ELR (cell line): ENCODE measurements around the gene NR1I3.
"Not testable (repeated sequence)": the region's sequence is repeated elsewhere in the genome, so short reads cannot be mapped to it uniquely, and the experiment has no call there.

Experiments used
- DNase-seq: peaks from one replicate; pipeline ENCODE4 v3.0.0-alpha.2; 2015; ENCODE audit warnings: low read depth

The NR1I3 gene

DNA sequence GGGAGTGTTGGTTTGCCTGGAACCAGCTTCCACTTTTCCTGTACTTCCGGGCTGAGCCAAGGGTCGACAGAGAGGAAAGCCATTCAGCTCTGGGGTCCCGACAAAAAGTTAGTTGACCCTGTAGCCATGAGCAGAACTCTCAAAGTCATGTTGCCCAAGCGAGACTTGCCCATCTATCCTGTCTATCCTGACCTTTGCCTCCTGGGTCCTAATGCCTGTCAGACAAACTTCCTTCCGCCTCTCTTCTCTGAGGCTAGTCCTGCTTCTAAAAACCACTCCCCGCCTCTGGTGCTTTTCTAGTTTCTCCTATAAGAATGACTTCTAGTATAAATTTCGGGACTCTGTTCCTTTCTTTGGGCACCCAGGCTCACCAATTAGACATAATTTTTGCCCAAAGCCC, 12.8 kb upstream of the NR1I3 start:
- DNase-seq: no peak

DNA sequence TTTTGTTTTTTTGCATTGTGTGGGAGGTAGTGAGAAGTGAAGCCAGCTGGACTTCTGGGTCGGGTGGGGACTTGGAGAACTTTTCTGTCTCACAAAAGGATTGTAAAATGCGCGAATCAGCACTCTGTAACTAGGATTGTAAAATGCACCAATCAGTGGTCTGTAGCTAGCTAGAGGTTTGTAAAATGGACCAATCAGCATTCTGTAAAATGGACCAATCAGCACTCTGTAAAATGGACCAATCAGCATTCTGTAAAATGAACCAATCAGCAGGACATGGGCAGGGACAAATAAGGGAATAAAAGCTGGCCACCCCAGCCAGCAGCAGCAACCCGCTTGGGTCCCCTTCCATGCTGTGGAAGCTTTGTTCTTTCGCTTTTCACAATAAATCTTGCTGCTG, 12.1 kb upstream of the NR1I3 start:
- not testable (repeated sequence) for DNase-seq

DNA sequence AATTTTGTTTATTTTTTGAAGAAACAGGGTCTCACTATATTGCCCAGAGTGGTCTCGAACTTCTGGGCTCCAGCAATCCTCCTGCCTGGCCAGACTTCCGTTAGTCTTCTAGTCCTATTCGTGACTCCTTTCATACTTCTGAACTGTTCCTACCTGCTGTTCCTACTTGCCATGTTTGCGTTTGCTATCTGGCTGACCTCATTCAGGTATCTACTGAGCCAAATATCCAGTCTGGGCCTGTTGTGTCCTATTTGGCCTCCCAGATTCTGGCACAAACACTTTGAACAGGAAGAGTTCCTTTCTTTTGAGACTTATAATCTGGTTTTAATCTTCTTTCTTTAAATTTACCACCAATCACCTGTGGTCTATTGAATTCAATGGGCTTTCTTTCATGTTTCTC, 6.9 kb upstream of the NR1I3 start:
- DNase-seq: no peak

DNA sequence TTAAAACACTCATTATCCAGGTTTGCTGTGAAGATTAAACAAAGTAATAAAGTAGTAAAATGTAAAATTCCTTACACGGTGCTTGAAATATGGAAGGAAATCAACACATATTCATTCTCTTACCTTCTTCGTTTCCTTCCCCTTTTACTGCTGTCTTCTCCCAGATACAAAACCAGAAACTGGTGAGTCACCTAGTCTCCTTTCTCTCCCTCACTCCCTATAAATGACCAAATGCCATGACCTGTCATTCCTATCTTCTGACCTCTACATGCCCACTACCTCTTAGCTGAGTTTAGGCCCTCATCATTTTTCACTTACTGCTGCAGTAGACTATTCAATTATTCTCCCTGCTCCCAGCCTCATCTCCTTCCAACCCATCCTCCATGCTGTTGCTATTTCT, 4.3 kb upstream of the NR1I3 start:
- DNase-seq: peak; percentile 62

DNA sequence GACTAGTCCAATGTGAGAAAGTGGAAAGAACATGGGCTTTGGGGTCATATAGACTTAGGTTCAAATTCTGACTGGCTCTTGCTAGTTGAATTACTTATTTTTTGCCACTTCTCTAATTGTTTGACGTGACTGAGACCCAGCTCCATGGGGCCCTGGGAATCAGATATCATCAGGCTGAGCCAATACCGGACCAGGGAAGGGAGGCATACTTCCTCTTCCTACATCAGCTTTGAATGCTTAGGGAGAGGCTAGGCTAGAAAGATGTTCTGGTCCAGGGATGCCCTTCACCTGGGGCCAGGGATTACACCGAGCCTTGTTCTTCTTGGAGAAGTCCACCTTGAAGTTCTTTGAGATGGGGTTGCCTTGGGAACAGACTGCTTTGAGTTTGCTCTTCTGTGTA, 3.7 kb upstream of the NR1I3 start:
- DNase-seq: no peak

DNA sequence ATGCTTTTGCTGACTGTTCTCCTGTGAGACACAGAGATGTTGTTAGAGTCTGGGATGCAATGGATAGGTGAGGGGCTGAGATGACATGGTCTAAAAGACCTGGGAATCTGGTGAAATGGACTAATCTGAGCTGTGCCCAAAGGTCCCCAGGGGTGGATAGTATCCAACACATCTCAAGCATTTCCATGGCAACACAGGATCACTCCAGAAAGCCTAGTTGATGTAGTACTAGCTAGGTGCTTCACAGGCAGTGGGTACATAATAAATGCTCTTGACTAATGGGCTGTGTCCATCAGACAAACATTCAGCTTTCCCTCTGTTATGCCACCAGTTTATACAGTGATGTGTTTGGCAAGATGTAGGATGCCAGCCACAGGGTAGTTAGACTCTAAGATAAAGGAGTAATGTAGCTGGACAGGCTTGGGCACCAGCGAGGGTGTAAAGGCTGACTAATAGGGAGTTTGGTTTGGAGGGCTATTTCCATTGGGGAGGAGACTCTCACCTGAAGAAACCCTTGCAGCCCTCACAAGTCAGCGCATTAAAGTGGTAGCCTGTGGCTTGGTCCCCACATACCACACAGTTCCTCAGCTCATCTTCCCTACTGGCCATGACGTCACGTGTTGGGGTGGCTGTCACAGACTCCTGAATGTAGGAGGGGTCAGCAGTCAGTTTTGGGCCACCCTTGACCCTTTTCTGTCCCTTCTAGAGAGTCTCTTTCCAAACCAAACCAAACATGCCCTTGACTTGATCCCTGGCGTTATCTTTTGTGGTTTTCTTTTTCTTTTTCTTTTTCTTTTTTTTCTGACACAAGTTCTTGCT, 1.8 kb downstream of the NR1I3 start:
- no peak for DNase-seq

DNA sequence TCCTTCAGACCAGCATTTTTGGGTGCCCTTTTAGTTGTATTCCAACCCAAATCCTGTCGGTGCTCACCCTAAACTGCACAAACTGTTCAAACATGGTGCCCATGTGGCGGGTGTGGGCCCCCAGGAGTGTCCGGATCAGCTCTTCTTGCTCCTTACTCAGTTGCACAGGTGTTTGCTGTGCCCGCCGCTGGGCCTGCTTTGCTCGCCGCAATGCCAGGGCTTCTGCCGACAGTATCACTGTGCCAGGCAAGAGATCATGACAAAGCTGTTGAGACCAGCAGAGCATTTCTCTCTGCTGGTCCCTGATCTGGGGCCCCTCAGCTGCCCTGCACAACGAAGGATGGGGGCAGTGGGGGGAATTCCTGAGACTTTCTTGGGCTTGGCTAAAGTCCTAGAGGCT, 4.9 kb downstream of the NR1I3 start:
- DNase-seq: no peak

DNA sequence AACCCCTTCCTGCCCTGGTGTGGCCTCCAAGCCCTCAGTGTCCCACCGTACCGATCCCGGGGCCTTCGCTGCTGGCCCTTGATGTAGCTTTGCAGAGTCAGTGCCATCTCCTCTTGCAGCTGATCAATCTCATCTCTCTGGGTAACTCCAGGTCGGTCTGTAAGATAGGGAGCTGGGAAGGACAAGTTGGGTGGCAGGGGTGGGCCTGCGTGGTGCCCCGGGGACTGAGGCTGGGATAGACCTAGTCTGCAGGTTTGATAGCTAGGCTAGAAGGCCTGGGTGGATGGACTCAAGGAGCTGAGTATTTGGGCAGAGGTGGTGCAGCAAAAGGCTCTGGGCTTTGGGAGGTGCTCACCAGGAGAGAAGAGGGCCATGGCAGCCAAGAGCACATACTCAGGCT, 7.2 kb downstream of the NR1I3 start:
- no peak for DNase-seq

DNA sequence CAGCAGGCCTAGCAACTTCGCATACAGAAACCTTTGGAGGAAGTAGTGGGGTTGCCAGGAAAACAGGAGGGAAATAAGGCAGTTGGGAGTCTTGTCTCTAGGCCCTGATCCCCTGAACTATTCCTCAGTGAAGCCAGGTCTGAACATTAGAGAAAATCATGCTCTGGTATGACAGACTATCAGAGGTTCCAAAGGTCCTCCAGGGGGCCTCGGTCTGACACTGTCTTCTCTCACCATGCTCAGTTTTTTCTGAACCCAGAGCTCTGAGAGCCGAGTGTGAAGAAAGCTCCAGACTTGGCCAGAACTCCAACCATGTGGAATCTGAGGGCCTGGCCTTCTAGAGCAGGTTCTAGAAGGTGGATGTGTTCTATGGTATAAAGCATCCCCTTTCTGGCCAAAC, 8.1 kb downstream of the NR1I3 start:
- DNase-seq: peak; percentile 43

DNA sequence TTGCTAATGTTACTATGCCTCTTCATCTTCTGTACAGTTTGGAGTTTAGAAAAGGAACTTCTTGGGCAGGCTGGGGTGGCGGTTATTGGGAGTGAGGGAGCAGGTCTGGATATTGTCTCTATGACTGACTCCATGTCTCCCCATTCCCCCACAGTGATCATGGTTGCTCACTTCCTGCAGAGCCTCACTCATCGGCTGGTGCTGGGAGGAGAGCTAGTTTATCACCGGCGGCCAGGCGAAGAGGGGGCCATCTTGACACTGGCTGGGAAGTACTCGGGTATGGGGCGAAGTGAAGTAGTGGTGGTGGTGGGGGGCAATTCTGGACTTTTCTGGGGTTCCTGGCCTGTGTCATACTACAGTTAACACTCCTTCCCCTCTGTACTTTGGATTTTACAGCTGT, 10.0 kb downstream of the NR1I3 start:
- DNase-seq: peak; percentile 30

DNA sequence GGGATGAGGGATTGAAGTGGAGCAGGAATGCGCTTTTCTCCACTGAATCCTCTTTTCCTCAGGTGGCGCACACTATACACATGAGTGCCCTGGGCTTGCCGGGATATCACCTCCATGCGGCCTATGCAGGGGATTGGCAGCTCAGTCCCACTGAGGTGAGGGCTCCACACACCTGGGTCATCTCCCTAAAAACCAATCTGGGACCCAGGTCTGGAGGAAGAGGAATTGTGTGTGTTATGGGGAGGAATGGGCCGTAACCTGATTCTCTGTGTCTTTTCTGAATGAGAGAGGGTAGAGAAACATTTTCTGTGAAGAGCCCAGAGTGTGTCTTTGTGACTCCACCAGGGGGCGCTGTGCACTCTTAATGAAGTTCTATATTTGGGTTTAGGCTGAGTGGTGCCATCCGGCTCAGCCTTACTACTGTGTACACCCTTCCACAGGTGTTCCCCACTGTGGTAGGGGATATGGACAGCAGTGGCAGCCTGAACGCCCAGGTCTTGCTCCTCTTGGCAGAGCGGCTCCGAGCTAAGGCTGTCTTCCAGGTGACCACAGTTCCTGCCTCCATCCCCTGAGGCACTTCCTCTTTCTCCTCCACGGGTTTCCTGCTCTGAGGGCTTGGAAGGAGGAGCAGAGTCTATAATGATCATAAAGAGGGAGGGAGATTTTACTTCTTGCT, 10.7 kb downstream of the NR1I3 start:
- DNase-seq: peak; percentile 84

DNA sequence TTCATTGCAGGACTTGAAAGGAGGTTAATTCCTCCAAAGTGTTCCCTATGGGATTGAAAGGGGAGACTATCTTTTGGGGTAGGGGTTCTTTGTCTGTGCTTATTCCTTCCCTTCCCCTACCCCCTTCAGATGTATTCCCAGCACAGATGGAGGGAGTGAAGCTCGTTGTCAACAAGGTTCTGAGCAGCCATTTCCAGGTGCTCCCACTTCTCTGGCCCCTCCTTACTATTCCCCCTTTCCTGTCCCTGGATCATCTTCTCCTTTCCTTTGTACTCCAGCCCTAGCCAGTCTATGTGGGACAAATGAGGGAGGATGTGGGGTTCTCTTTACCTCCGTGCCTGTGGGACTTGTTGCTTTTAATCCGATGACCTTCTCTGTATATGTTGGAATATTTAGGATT, 11.2 kb downstream of the NR1I3 start:
- DNase-seq: peak; percentile 20

DNA sequence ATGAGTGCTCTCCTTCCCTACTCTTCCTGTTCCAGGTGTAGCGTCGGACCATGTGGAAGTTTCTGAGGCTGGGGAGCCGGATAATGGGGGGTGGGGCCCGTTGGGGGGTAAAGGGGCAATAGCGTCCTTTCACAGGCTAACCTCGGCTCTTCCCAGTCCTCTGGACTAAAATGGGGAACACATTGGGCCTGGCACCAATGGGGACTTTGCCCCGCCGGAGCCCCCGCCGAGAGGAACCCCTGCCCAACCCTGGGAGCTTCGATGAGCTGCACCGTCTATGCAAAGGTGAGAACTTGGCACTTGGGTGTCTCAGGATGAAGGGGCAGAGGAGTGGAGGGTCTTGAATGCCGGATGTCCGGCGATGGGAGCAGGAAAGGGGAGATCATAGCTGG, 11.7 kb downstream of the NR1I3 start:
- peak; percentile 23 for DNase-seq

DNA sequence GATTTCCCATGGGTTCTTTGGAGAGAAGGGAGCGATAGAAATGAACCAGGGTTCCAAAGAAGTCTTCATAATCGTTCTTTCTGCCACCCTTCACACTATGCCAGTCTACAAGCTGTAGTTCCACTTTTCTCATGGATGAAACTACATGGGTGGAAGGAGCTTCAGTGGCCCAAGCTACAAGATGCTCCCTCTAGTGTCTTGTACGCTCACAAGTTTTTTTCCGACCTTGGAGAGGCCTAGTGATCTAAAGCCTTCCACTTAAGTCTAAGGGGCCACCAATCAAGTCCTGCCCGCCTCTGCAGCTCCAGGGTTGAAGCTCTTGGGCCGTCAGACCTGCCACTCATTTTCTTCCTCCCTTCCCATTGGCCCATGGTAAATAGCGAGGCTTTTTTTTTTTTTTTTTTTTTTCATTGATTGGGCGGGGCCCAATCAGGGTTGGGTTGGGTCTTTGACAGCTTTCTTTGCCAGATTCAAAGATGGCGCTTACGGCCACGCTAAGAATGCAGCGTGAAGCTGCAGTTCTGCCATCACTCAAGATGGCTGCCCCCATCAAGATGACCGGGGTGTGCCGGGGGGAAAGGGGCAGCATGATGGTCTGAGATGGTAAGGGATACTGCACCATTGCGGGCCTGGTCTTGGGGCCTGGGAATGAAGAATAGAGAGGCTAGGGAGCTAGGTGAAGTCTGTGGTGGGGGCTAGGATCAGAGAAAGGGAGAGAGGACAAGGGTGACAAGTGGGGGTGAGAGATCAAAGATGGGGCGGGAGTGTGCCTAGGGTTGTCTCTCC, 12.3 kb downstream of the NR1I3 start, which contains the start of gene TOMM40L:
Gene TOMM40L, plus strand, starts transcription at position 527 of the 786 bp plus-strand sequence. CDS start 430 bp downstream, outside the sequence.
- DNase-seq: peak; percentile 100

DNA sequence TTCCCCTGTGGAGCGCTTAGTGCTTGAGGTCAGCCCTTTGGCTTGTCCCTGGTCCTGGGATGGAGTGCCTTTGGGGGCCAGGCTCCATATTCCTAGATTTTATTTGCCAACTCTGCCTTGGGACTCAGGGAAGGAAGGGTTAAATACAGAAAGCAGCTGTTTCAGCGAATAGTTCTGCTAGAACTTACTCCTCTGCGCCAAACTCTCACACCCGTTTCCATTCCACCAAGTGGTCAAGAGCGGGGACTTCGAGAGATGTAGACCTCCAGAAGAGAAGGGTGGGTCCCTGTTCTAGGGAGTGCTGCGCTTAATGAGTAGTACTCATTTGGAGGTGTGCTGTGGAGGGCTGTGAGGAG, 12.8 kb downstream of the NR1I3 start:
- no peak for DNase-seq

DNA sequence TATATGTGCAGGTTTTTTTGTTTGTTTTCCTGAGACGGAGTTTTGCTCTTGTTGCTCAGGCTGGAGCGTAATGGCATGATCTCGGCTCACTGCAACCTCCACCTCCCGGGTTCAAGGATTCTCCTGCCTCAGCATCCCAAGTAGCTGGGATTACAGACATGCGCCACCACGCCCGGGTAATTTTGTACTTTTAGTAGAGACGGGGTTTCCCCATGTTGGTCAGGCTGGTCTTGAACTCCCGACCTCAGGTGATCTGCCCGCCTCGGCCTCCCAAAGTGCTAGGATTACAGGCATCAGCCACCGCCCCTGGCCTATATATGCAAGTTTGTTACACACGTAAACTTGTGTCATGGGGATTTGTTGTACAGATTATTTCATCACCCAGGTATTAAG, 13.3 kb downstream of the NR1I3 start:
- DNase-seq: not testable (repeated sequence)

DNA sequence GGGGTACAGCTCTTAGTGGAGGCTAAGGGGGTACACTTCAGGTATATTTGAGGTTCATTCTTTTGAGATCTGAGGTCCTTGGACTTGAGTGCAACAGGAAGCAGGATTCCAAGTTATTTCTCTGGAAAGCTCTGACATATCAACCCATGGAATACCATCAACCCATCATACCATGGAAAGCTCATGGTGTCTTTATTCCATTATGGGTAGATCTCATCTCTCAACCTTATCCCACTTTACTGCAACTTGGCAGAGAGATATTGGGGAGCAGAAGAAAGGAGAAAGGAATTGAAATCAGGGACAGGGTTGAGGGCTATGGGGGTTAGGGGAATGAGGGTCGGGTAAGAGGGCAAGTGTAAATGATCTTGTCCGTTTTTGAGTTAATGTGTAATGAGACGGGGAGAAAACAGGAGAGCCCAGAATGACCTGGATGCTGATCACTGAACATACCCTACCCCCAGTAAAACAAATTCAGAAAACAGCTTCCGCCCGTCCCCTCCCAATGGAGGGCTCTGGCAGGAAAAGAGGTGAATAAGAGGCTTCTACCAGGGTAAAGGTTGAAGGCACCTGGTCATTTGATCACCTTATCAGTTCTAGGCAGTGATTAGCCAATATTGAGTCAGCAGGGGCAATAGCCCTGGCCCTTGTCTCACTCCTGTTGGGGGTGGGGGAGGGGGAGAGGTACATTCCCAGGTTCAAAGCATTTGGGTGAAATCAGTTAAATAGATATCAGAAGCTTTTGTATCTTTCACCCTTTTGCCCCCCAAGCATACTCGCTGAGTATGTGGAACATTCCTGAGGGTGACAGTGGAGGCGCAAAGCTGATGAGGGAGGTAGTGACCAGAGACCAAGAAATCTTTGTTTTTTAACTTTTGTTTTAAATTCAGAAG, 14.0 kb downstream of the NR1I3 start:
- no peak for DNase-seq

DNA sequence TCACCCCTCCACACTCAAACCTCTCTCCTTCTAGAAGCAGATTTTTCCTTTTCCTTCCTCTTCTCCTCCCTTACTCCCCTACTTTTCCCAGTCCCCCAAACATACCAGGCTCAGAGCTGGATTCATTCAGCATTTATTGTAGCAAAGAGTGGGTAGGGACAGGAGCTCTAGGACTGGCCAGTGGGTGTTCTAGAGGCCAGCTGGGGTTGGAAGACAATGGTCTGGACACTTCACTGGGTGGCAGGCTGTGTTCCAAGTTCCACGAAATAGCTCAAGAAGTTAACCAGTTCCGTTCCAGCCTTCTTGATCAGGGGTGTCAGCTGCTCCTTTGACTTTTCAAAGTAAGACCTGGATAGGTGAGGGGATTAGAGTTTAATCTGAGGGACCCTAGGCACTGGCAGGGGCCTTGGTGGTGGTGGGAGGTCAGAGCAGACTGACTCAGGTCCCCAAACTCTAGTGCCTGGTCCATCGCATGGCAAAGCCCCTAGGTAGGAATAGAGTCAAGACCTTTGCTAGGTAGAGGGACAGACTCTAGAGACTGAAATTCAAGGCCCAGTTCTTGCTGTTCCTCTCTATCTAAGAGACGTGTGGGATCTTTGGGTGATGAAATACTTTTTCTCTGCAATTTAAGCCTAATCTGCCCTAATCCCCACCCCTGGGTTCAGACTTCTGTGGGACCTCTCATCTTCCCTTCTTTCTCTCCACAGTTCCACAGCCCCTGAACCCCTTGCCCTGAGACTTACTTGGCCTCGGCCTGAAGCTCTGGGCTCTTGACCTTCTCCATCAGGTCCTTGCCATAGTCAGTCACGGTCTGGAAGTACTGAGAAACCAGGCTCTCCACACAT, 15.6 kb downstream of the NR1I3 start:
- DNase-seq: no peak

DNA sequence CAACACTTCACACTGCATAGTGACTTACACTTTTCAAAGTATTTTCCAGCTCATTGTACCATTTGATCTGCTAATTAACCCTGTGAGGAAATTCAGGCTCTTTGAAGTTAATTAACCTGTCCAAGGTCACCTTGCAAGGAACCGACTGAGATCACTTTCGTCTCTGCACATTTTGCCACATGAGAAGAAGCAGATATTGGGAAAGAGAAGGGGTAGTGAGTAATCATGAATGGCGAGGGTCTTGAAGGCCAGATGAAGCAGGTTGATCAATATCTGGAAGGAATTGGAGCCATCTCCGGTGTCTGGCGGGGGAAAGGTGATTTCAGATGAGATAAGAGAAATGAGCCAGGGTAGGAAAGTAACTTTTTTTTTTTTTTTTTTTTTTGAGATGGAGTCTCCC, 18.0 kb downstream of the NR1I3 start:
- DNase-seq: no peak

DNA sequence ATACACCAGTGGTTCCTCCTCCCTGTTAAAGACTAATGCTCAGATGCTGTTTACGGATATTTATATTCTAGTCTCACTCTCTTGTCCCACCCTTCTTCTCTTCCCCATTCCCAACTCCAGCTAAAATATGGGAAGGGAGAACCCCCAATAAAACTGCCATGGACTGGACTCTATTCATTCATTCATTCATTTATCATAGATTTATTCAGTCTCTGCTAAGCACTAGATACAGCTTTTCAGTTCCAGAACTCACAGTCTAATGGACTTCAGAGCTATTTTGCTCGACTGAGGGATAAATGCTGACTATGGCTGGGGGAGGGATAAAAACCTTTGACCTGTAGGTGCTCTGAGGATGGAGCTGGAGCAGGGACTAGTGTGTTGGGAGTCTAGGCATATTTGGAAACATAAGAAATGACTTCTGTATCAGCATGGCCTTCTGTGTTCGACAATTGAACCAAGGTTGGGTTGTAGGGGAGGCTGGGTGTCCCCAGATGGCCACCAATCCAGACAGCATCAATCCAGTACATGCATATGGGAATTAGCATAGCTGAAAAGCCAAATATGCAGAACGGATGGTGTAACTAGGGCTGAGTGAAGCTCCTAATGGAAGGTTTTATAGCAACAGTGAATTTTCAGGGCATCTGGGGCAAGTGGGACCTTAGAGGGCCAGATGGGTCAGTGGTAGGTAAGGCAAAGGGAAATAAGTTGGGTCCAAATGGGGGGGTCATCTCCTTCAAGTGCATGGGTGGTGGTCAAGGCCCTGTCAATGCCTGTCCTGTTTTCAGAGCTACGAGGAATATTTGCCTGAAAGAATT, 18.7 kb downstream of the NR1I3 start:
- DNase-seq: no peak
